Measurements from ENCODE around the gene DHX40. TPM values are rescaled to one million over a fixed set of nuclear protein-coding genes. Genes with fewer than 3 reads are reported as not detected.

The DHX40 gene
- total and polyA plus RNA-seq, 2 of the 13 experiments (the other 11 are each of a cell fraction or from before 2014, with no cell fraction given) = 22.2 to 37.0 TPM

DNA sequence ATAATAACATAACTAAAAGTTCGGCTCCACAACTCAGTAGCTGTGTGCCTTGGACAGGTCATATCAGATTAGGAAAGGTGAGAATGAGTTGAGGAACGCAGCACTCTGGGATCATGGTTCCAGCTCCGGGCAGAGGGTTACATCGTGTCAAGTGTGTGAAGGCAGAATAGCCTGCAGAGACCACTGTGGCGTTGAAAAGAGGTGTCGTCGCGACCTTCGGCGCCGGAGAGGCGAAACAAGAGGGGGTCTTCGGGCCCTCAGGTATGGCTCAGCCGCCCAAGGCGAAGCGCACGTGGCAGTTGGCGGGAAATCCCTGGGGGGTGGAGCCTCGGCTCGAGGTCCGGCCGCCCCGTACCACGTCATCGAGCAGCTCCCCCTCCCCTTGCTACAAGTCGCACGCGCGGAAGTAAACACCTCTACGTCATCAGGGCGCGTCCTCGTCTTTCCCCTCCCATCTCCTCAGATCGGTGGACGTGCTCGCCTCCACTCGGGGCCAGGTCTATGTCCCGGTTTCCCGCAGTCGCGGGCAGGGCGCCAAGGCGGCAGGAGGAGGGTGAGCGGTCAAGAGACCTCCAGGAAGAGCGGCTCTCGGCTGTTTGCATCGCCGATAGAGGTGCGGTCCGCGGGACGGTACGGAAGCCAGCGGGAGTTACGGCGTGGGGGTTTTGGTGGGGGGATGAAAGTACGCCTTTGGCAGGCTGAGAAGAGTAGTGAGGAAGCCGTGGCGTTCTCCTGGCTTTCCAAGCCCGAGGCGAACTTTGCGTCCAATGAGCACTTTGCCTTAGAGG is at the start of gene DHX40 (continued):
- TF ChIP-seq, protein P1, sequence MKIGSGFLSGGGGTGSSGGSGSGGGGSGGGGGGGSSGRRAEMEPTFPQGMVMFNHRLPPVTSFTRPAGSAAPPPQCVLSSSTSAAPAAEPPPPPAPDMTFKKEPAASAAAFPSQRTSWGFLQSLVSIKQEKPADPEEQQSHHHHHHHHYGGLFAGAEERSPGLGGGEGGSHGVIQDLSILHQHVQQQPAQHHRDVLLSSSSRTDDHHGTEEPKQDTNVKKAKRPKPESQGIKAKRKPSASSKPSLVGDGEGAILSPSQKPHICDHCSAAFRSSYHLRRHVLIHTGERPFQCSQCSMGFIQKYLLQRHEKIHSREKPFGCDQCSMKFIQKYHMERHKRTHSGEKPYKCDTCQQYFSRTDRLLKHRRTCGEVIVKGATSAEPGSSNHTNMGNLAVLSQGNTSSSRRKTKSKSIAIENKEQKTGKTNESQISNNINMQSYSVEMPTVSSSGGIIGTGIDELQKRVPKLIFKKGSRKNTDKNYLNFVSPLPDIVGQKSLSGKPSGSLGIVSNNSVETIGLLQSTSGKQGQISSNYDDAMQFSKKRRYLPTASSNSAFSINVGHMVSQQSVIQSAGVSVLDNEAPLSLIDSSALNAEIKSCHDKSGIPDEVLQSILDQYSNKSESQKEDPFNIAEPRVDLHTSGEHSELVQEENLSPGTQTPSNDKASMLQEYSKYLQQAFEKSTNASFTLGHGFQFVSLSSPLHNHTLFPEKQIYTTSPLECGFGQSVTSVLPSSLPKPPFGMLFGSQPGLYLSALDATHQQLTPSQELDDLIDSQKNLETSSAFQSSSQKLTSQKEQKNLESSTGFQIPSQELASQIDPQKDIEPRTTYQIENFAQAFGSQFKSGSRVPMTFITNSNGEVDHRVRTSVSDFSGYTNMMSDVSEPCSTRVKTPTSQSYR (CRISPR knock-in tag; IDR thresholded peaks at IDR 0.05; ENCODE audit: borderline replicate concordance) = peak; percentile 30
- peak; percentile 97 for TF ChIP-seq FOXC1 (CRISPR knock-in tag; IDR thresholded peaks at IDR 0.05; ENCODE audit: borderline replicate concordance)
- TF ChIP-seq, protein P2, sequence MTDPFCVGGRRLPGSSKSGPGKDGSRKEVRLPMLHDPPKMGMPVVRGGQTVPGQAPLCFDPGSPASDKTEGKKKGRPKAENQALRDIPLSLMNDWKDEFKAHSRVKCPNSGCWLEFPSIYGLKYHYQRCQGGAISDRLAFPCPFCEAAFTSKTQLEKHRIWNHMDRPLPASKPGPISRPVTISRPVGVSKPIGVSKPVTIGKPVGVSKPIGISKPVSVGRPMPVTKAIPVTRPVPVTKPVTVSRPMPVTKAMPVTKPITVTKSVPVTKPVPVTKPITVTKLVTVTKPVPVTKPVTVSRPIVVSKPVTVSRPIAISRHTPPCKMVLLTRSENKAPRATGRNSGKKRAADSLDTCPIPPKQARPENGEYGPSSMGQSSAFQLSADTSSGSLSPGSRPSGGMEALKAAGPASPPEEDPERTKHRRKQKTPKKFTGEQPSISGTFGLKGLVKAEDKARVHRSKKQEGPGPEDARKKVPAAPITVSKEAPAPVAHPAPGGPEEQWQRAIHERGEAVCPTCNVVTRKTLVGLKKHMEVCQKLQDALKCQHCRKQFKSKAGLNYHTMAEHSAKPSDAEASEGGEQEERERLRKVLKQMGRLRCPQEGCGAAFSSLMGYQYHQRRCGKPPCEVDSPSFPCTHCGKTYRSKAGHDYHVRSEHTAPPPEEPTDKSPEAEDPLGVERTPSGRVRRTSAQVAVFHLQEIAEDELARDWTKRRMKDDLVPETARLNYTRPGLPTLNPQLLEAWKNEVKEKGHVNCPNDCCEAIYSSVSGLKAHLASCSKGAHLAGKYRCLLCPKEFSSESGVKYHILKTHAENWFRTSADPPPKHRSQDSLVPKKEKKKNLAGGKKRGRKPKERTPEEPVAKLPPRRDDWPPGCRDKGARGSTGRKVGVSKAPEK (CRISPR knock-in tag; IDR thresholded peaks at IDR 0.05; ENCODE audit: borderline replicate concordance) = no peak
- TF ChIP-seq, protein P3, sequence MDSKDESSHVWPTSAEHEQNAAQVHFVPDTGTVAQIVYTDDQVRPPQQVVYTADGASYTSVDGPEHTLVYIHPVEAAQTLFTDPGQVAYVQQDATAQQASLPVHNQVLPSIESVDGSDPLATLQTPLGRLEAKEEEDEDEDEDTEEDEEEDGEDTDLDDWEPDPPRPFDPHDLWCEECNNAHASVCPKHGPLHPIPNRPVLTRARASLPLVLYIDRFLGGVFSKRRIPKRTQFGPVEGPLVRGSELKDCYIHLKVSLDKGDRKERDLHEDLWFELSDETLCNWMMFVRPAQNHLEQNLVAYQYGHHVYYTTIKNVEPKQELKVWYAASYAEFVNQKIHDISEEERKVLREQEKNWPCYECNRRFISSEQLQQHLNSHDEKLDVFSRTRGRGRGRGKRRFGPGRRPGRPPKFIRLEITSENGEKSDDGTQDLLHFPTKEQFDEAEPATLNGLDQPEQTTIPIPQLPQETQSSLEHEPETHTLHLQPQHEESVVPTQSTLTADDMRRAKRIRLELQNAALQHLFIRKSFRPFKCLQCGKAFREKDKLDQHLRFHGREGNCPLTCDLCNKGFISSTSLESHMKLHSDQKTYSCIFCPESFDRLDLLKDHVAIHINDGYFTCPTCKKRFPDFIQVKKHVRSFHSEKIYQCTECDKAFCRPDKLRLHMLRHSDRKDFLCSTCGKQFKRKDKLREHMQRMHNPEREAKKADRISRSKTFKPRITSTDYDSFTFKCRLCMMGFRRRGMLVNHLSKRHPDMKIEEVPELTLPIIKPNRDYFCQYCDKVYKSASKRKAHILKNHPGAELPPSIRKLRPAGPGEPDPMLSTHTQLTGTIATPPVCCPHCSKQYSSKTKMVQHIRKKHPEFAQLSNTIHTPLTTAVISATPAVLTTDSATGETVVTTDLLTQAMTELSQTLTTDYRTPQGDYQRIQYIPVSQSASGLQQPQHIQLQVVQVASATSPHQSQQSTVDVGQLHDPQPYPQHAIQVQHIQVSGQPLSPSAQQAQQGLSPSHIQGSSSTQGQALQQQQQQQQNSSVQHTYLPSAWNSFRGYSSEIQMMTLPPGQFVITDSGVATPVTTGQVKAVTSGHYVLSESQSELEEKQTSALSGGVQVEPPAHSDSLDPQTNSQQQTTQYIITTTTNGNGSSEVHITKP (CRISPR knock-in tag; IDR thresholded peaks at IDR 0.05; ENCODE audit: low read depth) = no peak; the same call in 1 of the 2 replicates
- peak; percentile 9 for TF ChIP-seq ONECUT2 (CRISPR knock-in tag; IDR thresholded peaks at IDR 0.05)
- TF ChIP-seq ZNF205 (CRISPR knock-in tag; IDR thresholded peaks at IDR 0.05) = 0 out of 2 replicates have a peak, but pooled peaks have one; percentile 13
- TF ChIP-seq, protein P4, sequence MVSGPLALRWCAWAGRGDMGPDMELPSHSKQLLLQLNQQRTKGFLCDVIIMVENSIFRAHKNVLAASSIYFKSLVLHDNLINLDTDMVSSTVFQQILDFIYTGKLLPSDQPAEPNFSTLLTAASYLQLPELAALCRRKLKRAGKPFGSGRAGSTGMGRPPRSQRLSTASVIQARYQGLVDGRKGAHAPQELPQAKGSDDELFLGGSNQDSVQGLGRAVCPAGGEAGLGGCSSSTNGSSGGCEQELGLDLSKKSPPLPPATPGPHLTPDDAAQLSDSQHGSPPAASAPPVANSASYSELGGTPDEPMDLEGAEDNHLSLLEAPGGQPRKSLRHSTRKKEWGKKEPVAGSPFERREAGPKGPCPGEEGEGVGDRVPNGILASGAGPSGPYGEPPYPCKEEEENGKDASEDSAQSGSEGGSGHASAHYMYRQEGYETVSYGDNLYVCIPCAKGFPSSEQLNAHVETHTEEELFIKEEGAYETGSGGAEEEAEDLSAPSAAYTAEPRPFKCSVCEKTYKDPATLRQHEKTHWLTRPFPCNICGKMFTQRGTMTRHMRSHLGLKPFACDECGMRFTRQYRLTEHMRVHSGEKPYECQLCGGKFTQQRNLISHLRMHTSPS (CRISPR knock-in tag; IDR thresholded peaks at IDR 0.05; ENCODE audit: low read depth) = no peak
- TF ChIP-seq NCOA2 (CRISPR knock-in tag; IDR thresholded peaks at IDR 0.05) = no peak; the same call in 1 of the 2 replicates
- TF ChIP-seq RARG (CRISPR knock-in tag; IDR thresholded peaks at IDR 0.05; ENCODE audit: low read depth) = no peak

Data from HepG2 (cell line).